A673 (cell line): ENCODE measurements around the gene ORM1. TPM values are rescaled to one million over a fixed set of nuclear protein-coding genes. Genes with fewer than 3 reads are reported as not detected.

Source experiments
- BruUV-seq: library from RNA; stranded (reverse); fragments of 400-500 nt; replicated peaks from 2 replicates; lab custom pipeline; 2021; lab: Mats Ljungman, UMichigan
- CTCF ChIA-PET: fragments of 300-600 bp; sonication (Branson Sonifier 250); formaldehyde crosslinking; loops from one replicate; lab custom pipeline; 2022; ENCODE audit warnings: antibody characterized with exemption; lab: Charles Lee
- POLR2A ChIA-PET: fragments of 300-600 bp; sonication (Branson Sonifier 250); formaldehyde crosslinking; loops from one replicate; lab custom pipeline; 2022; ENCODE audit warnings: antibody characterized with exemption; ENCODE audit not compliant: low non-redundant PET; lab: Charles Lee
- DNase-seq: peaks from one replicate; pipeline ENCODE4 v3.0.0-alpha.2; 2015; ENCODE audit warnings: low spot score
- H3K27ac ChIP-seq: fragments of 200-600 bp; sonication (generic); 2 replicates; pipeline ENCODE4 v1.5.1; 2016; ENCODE audit warnings: mixed run types, low read depth, mild to moderate bottlenecking, mixed read lengths, antibody characterized with exemption, low read length; ENCODE audit not compliant: poor library complexity, severe bottlenecking
- H3K27me3 ChIP-seq: fragments of 200-600 bp; sonication (generic); replicated peaks from 2 replicates; pipeline ENCODE4 v1.6.1; 2017; ENCODE audit warnings: mixed run types, low read depth, mild to moderate bottlenecking, mixed read lengths, antibody characterized with exemption, low read length; ENCODE audit not compliant: insufficient read depth, poor library complexity
- H3K36me3 ChIP-seq: fragments of 200-600 bp; sonication (generic); 2 replicates; pipeline ENCODE4 v1.6.1; 2016; ENCODE audit warnings: mixed run types, mild to moderate bottlenecking, mixed read lengths, antibody characterized with exemption, low read length; ENCODE audit not compliant: insufficient read depth, poor library complexity, severe bottlenecking
- H3K4me1 ChIP-seq: fragments of 200-600 bp; sonication (generic); 2 replicates; pipeline ENCODE4 v1.6.1; 2017; ENCODE audit warnings: mixed run types, mild to moderate bottlenecking, mixed read lengths, antibody characterized with exemption, low read length; ENCODE audit not compliant: insufficient read depth, poor library complexity, severe bottlenecking
- H3K4me3 ChIP-seq: fragments of 200-600 bp; sonication (generic); 2 replicates; pipeline ENCODE4 v1.5.1; 2016; ENCODE audit warnings: low read depth, mixed run types, mild to moderate bottlenecking, mixed read lengths, low read length; ENCODE audit not compliant: poor library complexity, severe bottlenecking
- H3K9me3 ChIP-seq: fragments of 200-600 bp; sonication (generic); 2 replicates; pipeline ENCODE4 v1.6.1; 2016; ENCODE audit warnings: mixed run types, low read depth, mild to moderate bottlenecking, mixed read lengths, antibody characterized with exemption, low read length; ENCODE audit not compliant: poor library complexity, severe bottlenecking
- EZH2 ChIP-seq: fragments of 200-600 bp; sonication (generic); IDR thresholded peaks from 2 replicates; pipeline ENCODE4 v1.6.1; 2017; ENCODE audit warnings: borderline replicate concordance, low read depth, mild to moderate bottlenecking, mixed read lengths, antibody characterized with exemption, low read length; ENCODE audit not compliant: poor library complexity, severe bottlenecking
- intact Hi-C: fragments of 100-400 bp; cut with micrococcal nuclease; formaldehyde crosslinking; loops from one replicate; pipeline ENCODE4 v1.10.0; 2022; ENCODE audit not compliant: unreplicated experiment
- total RNA-seq: library from RNA; stranded (reverse); gene quantifications from 2 replicates; pipeline ENCODE4 v1.2.3, GENCODE V29; 2021
- TF ChIP-seq, protein P1 (sequence below): fragments of 300-800, 200-600 bp; sonication (generic); conservative IDR thresholded peaks from 2 replicates; pipeline ENCODE4 v1.5.1; 2017; ENCODE audit warnings: low read depth, mild to moderate bottlenecking, antibody characterized with exemption, low read length, moderate library complexity, mixed read lengths

Gene ORM1
- total RNA-seq, 1 experiment from 2014 or later: not detected

DNA sequence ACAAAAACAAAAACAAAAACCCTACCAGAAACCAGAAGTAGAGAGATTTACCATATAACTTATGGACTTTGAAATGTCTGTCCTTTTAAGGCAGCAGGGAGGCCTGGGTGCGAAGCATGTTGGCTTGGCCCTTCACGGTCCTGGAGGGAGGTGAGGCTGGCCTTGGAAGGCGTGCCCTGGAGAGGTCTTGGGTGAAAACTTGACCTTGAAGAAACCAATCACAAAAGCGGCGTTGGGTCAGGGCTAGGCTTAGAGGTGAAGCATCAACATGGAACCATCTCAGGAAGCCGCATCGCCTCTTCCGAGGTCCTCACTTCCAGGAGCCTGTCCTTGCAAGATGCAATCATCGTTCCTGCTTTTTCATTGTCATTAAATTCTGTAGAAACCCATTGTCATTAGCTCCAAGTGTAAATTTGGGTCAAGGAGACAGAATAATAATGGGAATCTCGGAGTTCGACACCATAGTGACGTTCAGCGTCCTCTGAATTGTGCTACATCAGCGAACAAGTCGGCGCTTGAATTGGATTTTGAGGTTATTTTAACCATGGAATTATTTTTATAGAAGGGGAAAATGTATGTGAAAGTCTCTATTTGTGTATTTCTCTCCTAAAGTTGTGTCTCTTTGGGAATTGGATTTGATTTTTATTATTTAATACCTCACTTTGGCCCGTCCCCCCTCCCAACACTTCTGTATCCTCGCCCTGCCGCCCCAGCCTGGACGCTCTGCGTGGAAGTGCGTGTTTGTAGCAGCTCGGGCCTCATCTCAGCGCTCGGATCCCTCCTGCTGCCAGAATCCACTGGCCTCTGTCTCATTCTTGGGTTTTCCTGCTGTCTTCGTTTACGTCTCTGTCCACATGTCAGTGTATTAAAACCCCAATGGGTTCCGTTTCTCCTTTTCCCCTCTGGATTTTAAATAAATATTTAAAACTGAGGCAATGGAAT is 11.1 kb upstream of the ORM1 start:
- Histone ChIP-seq H3K9me3 (no peaks in the 10 kb centered on the region), H3K4me1 (no peaks in the 10 kb centered on the region), H3K27me3 (no peaks in the 10 kb centered on the region), H3K4me3 (no peak overlapping the region), H3K36me3 (no peaks in the 10 kb centered on the region), H3K27ac (no peak overlapping the region)
- CTCF ChIA-PET: no interaction called here
- intact Hi-C loops: no loop called here
- POLR2A ChIA-PET: no interaction called here
- TF ChIP-seq, protein P1, sequence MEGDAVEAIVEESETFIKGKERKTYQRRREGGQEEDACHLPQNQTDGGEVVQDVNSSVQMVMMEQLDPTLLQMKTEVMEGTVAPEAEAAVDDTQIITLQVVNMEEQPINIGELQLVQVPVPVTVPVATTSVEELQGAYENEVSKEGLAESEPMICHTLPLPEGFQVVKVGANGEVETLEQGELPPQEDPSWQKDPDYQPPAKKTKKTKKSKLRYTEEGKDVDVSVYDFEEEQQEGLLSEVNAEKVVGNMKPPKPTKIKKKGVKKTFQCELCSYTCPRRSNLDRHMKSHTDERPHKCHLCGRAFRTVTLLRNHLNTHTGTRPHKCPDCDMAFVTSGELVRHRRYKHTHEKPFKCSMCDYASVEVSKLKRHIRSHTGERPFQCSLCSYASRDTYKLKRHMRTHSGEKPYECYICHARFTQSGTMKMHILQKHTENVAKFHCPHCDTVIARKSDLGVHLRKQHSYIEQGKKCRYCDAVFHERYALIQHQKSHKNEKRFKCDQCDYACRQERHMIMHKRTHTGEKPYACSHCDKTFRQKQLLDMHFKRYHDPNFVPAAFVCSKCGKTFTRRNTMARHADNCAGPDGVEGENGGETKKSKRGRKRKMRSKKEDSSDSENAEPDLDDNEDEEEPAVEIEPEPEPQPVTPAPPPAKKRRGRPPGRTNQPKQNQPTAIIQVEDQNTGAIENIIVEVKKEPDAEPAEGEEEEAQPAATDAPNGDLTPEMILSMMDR: no peak
- no peak for TF ChIP-seq EZH2
- BruUV-seq: TSS peak; percentile 79
- DNase-seq: no peak

DNA sequence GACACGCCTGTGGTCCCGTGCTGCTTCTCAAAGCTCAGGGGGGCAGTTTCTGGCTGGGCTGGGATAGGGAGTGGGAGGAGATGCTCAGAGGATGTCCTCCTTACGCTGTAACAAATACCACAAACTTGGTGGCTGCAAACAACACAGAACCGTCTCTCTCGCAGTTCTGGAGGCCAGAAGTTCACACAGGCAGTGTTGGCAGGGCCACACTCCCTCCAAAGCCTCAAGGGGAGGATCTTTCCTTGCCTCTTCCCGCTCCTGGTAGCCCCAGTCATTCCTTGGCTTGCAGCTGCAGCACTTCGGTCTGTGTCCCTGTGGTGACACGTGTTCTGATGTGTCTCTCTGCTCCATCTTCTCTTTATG is 10.4 kb upstream of the ORM1 start:
- CTCF ChIA-PET: no interaction called here
- DNase-seq: no peak
- no TSS peak for BruUV-seq

DNA sequence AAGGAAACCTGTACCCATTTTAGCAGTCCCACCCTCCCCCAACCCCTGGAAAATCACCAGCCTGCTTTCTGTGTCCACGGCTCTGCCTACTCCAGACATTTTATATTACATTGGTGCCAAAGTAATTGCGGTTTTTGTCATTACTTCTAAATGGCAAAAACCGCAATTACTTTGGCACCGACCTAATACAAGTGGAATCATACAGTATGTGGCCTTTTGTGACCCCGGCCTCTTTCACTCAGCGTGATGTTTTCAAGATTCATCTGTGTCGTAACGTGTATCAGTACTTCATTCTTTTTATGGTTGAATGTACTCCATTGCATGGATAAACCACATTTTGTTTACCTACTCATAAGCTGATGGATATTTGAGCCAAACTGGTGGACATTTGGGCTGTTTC is 9.7 kb upstream of the ORM1 start:
- POLR2A ChIA-PET: no interaction called here
- no peaks in the 10 kb centered on the region for H3K27me3 ChIP-seq
- no peak overlapping the region for H3K27ac ChIP-seq
- H3K4me1 ChIP-seq: peaks cover 4% of the 10 kb centered on the region
- intact Hi-C loops: no loop called here
- TF ChIP-seq EZH2: no peak
- TF ChIP-seq, protein P1: no peak
- CTCF ChIA-PET: no interaction called here
- no peaks in the 10 kb centered on the region for H3K36me3 ChIP-seq
- no peak for DNase-seq
- H3K9me3 ChIP-seq: no peaks in the 10 kb centered on the region
- BruUV-seq: no TSS peak
- no peak overlapping the region for H3K4me3 ChIP-seq

More for the DNA sequence above, 10.4 kb upstream of the ORM1 start:
- Histone ChIP-seq H3K4me3 (no peak overlapping the region), H3K9me3 (no peaks in the 10 kb centered on the region), H3K36me3 (no peaks in the 10 kb centered on the region), H3K27me3 (no peaks in the 10 kb centered on the region), H3K4me1 (no peaks in the 10 kb centered on the region), H3K27ac (no peak overlapping the region)
- no peak for TF ChIP-seq EZH2
- TF ChIP-seq, protein P1: no peak
- intact Hi-C loops: no loop called here
- POLR2A ChIA-PET: no interaction called here
